Subcutaneous adipose tissue (tissue), 4 donors: Measurements from ENCODE around the gene FBRS. TPM values are rescaled to one million over a fixed set of nuclear protein-coding genes. Genes with fewer than 3 reads are reported as not detected.

Source experiments
- total RNA-seq, 4 donors: library from RNA; depleted of rRNA; stranded (reverse); fragments of >200 nt; gene quantifications; one replicate each; pipeline ENCODE4 v1.1.0, GENCODE V29; 2016
- TF ChIP-seq, protein P1 (sequence below): fragments of 450-650 bp; IDR thresholded peaks from one replicate; pipeline ENCODE4 v1.5.1; 2016; ENCODE audit warnings: low read depth, mild to moderate bottlenecking, control low read depth, antibody characterized with exemption, moderate library complexity

The FBRS gene
- total RNA-seq, 4 donors from 2014 or later, result 8.0 to 25.8 (median 16.3) TPM

DNA sequence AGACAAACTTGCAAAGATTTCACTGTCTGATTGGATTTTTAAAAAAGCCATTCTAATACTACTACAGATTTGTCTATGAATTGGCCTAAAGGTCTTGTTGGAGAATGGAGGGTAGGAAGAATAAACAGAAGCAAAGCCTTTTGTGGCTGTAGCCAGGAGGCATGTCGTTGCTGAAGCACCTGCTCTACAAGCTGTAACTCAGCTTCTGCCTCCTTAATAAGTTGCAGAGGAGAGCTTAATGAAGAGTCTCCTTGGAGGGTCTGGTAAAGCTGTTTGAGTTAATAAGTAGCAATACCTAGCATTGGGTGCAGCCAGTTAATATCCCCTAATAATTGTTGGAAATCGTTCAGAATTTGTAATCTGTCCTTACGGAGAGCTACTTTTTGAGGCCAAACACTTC is 38.1 kb upstream of the FBRS start:
- TF ChIP-seq, protein P1, sequence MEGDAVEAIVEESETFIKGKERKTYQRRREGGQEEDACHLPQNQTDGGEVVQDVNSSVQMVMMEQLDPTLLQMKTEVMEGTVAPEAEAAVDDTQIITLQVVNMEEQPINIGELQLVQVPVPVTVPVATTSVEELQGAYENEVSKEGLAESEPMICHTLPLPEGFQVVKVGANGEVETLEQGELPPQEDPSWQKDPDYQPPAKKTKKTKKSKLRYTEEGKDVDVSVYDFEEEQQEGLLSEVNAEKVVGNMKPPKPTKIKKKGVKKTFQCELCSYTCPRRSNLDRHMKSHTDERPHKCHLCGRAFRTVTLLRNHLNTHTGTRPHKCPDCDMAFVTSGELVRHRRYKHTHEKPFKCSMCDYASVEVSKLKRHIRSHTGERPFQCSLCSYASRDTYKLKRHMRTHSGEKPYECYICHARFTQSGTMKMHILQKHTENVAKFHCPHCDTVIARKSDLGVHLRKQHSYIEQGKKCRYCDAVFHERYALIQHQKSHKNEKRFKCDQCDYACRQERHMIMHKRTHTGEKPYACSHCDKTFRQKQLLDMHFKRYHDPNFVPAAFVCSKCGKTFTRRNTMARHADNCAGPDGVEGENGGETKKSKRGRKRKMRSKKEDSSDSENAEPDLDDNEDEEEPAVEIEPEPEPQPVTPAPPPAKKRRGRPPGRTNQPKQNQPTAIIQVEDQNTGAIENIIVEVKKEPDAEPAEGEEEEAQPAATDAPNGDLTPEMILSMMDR, result no peak

DNA sequence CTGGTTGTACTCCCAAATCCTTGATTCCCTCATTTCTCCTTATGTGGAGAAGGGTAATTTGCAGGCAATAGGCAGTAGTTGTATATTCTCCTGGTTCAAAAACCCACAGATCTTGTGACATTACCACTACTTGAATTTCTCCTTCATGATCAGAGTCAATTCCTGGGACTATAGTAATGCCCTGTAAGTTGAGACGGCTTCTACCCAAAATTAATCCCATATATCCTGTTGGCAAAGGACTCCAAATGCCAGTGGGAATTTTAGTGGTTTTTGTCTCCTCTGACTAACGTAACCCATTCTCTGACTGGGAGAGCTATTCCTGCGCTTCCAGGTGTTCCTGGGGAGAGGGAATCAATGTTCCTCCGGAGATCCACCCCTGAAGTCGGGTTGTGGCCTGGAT is 36.5 kb upstream of the FBRS start:
- TF ChIP-seq, protein P1, result no peak

DNA sequence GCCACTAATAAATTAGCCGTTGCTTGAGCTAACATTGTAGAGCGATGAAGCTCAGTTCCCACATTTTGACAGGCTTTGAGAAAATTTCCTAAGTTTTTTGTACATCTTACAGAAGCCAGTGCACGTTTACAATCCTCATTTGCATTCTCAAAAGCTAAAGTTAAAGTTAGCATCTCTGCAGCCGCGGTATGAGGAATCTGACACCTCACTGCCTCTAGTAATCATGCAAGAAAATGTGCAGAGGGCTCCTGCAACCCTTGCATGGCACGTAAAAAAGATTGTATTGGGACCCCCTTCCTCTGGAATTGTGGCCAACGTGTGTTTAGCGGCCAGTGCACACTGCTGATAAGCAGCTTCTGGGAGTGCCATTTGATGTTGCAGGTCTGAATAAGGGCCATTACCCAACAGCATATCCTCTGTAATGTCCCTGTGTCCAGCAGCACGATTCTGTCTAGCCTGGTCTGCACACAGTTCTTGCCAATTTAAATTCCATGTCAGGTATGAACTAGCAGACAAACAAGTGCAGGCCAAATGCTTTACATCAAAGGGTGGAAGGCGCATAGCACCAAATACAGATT is 35.7 kb upstream of the FBRS start:
- TF ChIP-seq, protein P1, result no peak

DNA sequence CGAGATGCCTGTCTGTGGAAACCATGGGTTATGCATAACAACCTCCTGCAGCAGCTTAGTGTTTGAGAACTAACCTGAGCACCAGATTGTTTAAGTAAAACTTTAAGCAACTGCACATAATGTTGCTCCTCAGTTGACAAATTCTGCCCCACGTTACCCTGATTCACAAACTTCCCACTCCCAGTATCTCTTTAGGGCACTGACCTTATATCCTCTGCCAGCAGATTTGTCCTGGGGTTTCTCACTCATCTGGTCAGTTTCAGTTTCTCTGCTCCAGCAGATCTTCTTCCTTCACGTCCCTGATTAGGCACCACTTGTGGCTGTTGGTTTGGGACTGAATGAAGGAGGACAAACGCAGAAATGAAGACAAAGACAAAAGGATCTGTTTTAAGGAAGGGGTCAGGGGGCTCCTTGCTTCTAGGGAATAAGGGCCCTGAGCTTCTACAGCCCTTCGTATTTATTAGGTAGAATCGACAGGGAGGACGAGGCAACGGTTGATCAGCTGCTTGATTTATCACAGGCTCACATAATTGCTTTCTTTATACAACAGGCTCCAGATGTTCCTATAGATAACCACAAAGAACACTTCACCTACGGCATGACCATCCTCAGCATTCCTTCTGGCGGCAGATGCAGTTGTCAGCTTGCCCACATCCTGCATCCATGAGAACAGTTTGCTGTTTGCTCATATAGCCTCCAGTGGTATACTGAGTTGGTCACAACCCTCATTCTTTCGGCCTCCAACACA is 34.5 kb upstream of the FBRS start:
- TF ChIP-seq, protein P1, result no peak

DNA sequence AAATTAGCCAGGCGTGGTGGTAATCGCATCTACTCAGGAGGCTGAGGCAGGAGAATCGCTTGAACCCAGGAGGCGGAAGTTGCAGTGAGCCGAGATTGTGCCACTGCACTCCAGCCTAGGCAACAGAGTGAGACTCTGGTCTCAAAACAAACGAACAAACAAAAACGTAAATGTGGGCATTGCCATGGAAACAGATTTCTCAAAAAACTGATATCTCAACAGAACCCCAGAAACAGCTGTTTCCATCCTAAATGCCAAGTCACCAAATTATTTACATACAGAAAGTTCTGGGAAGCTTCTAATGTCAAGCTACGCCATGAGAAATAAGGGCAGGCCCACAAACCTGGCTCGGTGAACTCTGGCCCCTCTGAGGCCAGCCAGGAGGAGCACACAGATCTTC is 32.0 kb upstream of the FBRS start:
- TF ChIP-seq, protein P1, result no peak

DNA sequence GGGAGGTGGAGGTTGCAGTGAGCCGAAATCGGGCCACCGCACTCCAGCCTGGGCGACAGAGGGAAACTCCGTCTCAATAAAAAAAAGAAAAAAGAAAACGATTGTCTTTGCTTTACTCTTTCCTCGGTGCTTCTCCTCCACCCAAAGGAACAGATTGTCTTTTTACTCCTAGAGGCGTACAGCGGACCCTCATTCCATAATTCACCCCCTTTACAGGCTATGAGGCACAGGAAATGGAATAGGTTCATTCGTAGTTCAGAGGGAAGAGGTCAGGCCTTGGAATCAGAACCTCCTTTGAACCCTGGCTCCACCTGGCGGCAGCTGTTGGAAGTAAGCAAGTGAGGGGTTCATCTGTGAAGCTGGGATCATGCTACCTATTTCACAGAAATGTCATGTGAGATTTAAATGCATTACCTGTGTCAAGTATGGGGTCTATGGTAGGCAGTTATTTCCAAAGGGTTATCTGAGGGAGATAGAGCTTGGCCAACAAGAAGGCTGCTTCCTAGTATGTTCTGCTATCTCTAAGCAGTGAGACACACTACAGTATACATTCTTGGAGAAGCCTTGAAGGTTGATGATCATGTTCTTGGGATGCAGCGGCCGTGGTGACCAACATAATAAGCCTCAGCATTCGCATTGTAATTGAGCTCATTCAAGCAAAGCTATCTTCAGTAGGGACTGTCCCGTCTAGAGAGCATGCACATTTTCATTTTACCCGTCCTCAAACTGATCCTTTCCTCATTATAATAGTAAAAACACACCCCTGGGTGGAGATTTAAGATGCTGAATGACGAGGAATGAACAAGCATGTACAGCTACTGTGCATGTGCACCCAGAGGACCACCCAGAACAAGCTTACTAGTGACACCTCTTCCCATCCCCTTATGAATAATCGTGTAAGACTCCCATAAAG is 29.3 kb upstream of the FBRS start:
- TF ChIP-seq, protein P1, result no peak

DNA sequence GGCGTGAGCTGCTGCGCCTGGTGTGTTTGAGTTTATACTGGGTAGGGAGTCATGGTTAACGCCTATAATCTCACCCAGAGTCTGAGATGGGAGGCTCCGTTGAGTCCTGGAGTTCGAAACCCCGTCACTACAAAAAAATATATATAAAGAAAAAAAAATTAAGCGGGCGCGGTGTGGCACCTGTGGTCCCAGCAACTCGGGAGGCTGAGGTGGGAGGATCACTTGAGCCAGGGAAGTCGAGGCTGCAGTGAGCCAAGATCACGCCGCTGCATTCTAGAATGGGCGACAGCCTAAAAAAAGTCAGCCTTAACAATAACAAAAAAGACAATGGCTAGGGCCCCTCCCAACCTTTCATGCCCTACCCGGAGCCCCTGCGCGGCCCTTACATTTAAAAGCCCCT is 24.7 kb upstream of the FBRS start:
- TF ChIP-seq, protein P1, result no peak
